DND-41 (cell line): ENCODE results near the gene INSYN2A.

Source experiments
- CTCF ChIP-seq: IDR thresholded peaks from 2 replicates; pipeline ENCODE4 v1.5.1; 2012; ENCODE audit warnings: borderline replicate concordance, low read length, moderate library complexity, mild to moderate bottlenecking; ENCODE audit not compliant: poor library complexity, severe bottlenecking; ENCODE audit errors: extremely low read depth
- EZH2 ChIP-seq: IDR thresholded peaks from 3 replicates; pipeline ENCODE4 v1.6.1; 2012; ENCODE audit warnings: borderline replicate concordance, low read depth, mild to moderate bottlenecking, moderate library complexity, low read length, inconsistent platforms; ENCODE audit not compliant: severe bottlenecking

DNA sequence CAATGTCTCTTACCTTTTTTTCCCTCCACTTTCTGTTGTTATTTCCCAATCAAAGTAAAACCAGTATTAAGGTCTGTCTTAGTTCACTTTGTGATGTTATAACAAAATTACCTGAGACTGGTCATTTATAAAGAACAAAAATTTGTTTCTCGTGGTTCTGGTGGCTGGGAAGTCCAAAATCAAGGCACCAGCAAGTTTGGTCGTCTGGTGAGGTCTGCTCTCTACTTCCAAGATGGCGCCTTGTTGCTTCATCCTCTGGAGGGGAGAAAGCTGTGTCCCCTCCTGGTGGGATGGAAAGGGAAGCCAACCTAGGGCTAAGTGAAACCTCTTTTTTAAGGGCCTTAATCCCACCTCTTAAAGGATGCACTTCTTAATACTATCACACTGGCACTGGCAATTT is 22.3 kb upstream of the INSYN2A start:
- TF ChIP-seq CTCF (no peak), EZH2 (no peak)
